ENCODE results near the gene PJA2. TPM values are rescaled to one million over a fixed set of nuclear protein-coding genes. Genes with fewer than 3 reads are reported as not detected.

PJA2 gene
- total and polyA plus RNA-seq, 4 donors = 17.5 to 148 (median 61.3) TPM

- 88 to 93% methylated on average over 3 of the region's 3 CpGs for WGBS, 2 donors
- Histone ChIP-seq H3K27ac (ENCODE audit: low read depth in 1 of 2, low read length in 1 of 2) (no peak overlapping the region), H3K9me3 (ENCODE audit: control insufficient read depth in 4 of 4, insufficient read depth in 3 of 4, low read length in 3 of 4) (no peaks in the 10 kb centered on the region), H3K4me1 (ENCODE audit: control insufficient read depth in 5 of 5, insufficient read depth in 5 of 5, low read length in 5 of 5) (no peaks in the 10 kb centered on the region), H3K27me3 (ENCODE audit: control insufficient read depth in 3 of 3, insufficient read depth in 3 of 3, low read length in 2 of 3) (no peaks in the 10 kb centered on the region), H3K36me3 (ENCODE audit: control insufficient read depth in 4 of 4, insufficient read depth in 4 of 4, low read length in 4 of 4) (no peaks in the 10 kb centered on the region), H3K4me3 (no peak overlapping the region), H3K9ac (ENCODE audit: insufficient read depth in 1 of 2, low read length in 2 of 2) (no peak overlapping the region)
- no peak for ATAC-seq (ENCODE audit: insufficient read depth, low FRiP score)
- no peak for DNase-seq
- TF ChIP-seq, protein P1, sequence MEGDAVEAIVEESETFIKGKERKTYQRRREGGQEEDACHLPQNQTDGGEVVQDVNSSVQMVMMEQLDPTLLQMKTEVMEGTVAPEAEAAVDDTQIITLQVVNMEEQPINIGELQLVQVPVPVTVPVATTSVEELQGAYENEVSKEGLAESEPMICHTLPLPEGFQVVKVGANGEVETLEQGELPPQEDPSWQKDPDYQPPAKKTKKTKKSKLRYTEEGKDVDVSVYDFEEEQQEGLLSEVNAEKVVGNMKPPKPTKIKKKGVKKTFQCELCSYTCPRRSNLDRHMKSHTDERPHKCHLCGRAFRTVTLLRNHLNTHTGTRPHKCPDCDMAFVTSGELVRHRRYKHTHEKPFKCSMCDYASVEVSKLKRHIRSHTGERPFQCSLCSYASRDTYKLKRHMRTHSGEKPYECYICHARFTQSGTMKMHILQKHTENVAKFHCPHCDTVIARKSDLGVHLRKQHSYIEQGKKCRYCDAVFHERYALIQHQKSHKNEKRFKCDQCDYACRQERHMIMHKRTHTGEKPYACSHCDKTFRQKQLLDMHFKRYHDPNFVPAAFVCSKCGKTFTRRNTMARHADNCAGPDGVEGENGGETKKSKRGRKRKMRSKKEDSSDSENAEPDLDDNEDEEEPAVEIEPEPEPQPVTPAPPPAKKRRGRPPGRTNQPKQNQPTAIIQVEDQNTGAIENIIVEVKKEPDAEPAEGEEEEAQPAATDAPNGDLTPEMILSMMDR (IDR thresholded peaks at IDR 0.05; ENCODE audit: control extremely low read depth, extremely low read depth) = no peak
Observed at GRCh38 chr5:109307951-109308350, 101.8 kb downstream of the PJA2 start.

- Histone ChIP-seq H3K36me3 (ENCODE audit: control insufficient read depth in 4 of 4, insufficient read depth in 4 of 4, low read length in 4 of 4) (no peaks in the 10 kb centered on the region), H3K27ac (ENCODE audit: low read depth in 1 of 2, low read length in 1 of 2) (no peak overlapping the region), H3K9me3 (ENCODE audit: control insufficient read depth in 4 of 4, insufficient read depth in 3 of 4, low read length in 3 of 4) (no peaks in the 10 kb centered on the region), H3K4me1 (ENCODE audit: control insufficient read depth in 5 of 5, insufficient read depth in 5 of 5, low read length in 5 of 5) (no peaks in the 10 kb centered on the region), H3K4me3 (no peak overlapping the region), H3K27me3 (ENCODE audit: control insufficient read depth in 3 of 3, insufficient read depth in 3 of 3, low read length in 2 of 3) (no peaks in the 10 kb centered on the region), H3K9ac (ENCODE audit: insufficient read depth in 1 of 2, low read length in 2 of 2) (no peak overlapping the region)
- DNase-seq (no peak), ATAC-seq (ENCODE audit: insufficient read depth, low FRiP score) (no peak)
- TF ChIP-seq, protein P1 (IDR thresholded peaks at IDR 0.05; ENCODE audit: control extremely low read depth, extremely low read depth) = no peak
- WGBS, 2 donors = 88 to 95% methylated on average over 4 of the region's 4 CpGs
Observed at GRCh38 chr5:109307456-109307855, 102.3 kb downstream of the PJA2 start.

DNA sequence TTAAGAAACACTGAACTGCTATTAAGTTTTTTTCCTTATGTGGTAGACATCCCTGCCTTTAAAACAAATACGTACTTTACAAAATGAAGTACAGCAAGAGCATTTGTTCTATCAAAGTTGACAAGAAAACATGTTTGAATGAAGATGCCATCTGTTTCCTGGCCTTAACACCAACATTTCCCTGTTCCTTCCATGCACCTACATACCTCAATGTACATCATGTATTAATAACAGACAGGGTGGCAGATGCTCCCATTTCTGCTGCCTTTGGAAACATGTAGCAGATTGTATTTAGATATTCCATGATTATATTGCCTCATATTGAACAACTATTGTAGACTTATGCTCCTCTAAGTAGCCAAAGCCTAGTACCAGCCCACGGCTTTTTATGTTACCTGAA lies 104.4 kb downstream of the PJA2 start:
- Histone ChIP-seq H3K4me3 (no peak overlapping the region), H3K9me3 (ENCODE audit: control insufficient read depth in 4 of 4, insufficient read depth in 3 of 4, low read length in 3 of 4) (no peaks in the 10 kb centered on the region), H3K4me1 (ENCODE audit: control insufficient read depth in 5 of 5, insufficient read depth in 5 of 5, low read length in 5 of 5) (no peaks in the 10 kb centered on the region), H3K36me3 (ENCODE audit: control insufficient read depth in 4 of 4, insufficient read depth in 4 of 4, low read length in 4 of 4) (no peaks in the 10 kb centered on the region), H3K27ac (ENCODE audit: low read depth in 1 of 2, low read length in 1 of 2) (no peak overlapping the region), H3K9ac (ENCODE audit: insufficient read depth in 1 of 2, low read length in 2 of 2) (no peak overlapping the region), H3K27me3 (ENCODE audit: control insufficient read depth in 3 of 3, insufficient read depth in 3 of 3, low read length in 2 of 3) (no peaks in the 10 kb centered on the region)
- ATAC-seq (ENCODE audit: insufficient read depth, low FRiP score) (no peak), DNase-seq (no peak)
- TF ChIP-seq, protein P1 (IDR thresholded peaks at IDR 0.05; ENCODE audit: control extremely low read depth, extremely low read depth) = no peak
- WGBS, 2 donors = 95 to 98% methylated on average over 2 of the region's 2 CpGs

- H3K4me1 ChIP-seq (ENCODE audit: control insufficient read depth in 5 of 5, insufficient read depth in 5 of 5, low read length in 5 of 5) = no peaks in the 10 kb centered on the region
- H3K36me3 ChIP-seq (ENCODE audit: control insufficient read depth in 4 of 4, insufficient read depth in 4 of 4, low read length in 4 of 4) = no peaks in the 10 kb centered on the region
- ATAC-seq (ENCODE audit: insufficient read depth, low FRiP score) (no peak), DNase-seq (no peak)
- no peaks in the 10 kb centered on the region for H3K27me3 ChIP-seq (ENCODE audit: control insufficient read depth in 3 of 3, insufficient read depth in 3 of 3, low read length in 2 of 3)
- TF ChIP-seq, protein P1 (IDR thresholded peaks at IDR 0.05; ENCODE audit: control extremely low read depth, extremely low read depth) = no peak
- H3K9ac ChIP-seq (ENCODE audit: insufficient read depth in 1 of 2, low read length in 2 of 2) = no peak overlapping the region
- H3K9me3 ChIP-seq (ENCODE audit: control insufficient read depth in 4 of 4, insufficient read depth in 3 of 4, low read length in 3 of 4) = no peaks in the 10 kb centered on the region
- H3K27ac ChIP-seq (ENCODE audit: low read depth in 1 of 2, low read length in 1 of 2) = no peak overlapping the region
- H3K4me3 ChIP-seq = no peak overlapping the region
Observed at GRCh38 chr5:109304309-109304708, 105.5 kb downstream of the PJA2 start.
